Thyroid gland (tissue), 4 donors: ENCODE measurements around the gene AADACL3.

ENCODE experiments used
- POLR2A ChIP-seq, 2 donors: fragments of 450-650 bp; IDR thresholded peaks; one replicate each; pipeline ENCODE4 v1.6.1; 2017; ENCODE audit warnings: antibody characterized with exemption in 2 of 2, mild to moderate bottlenecking in 2 of 2, moderate library complexity in 1 of 2
- TF ChIP-seq, protein P1 (sequence below), 6 experiments: fragments of 200-600 bp in 3 of 6; fragments of 450-650 bp in 3 of 6; sonication (generic) in 3 of 6; IDR thresholded peaks; one replicate each; pipeline ENCODE4 v1.5.1; 2016 to 2019; ENCODE audit warnings: antibody characterized with exemption in 6 of 6, mild to moderate bottlenecking in 2 of 6, inconsistent platforms in 1 of 6, moderate library complexity in 1 of 6

DNA sequence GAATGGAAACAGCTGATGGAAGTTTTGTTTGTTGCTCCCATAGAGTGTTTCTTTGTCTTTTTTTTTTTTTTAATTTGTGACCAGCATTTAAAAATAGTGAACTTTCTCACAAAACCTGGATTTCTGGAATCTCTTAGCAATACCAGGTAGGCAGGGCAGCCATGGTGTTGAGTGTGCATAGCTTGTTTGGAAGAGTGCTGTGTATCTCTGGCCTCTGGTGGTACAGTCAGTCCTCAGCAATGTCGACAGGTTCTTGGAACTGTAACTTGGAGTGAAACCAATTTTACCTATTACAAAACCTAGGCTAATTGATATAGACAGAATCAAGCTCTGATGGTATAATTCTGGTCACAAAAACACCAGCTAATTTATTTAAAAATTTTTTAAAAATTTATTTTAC is 6.7 kb downstream of the AADACL3 start:
- TF ChIP-seq, protein P1, sequence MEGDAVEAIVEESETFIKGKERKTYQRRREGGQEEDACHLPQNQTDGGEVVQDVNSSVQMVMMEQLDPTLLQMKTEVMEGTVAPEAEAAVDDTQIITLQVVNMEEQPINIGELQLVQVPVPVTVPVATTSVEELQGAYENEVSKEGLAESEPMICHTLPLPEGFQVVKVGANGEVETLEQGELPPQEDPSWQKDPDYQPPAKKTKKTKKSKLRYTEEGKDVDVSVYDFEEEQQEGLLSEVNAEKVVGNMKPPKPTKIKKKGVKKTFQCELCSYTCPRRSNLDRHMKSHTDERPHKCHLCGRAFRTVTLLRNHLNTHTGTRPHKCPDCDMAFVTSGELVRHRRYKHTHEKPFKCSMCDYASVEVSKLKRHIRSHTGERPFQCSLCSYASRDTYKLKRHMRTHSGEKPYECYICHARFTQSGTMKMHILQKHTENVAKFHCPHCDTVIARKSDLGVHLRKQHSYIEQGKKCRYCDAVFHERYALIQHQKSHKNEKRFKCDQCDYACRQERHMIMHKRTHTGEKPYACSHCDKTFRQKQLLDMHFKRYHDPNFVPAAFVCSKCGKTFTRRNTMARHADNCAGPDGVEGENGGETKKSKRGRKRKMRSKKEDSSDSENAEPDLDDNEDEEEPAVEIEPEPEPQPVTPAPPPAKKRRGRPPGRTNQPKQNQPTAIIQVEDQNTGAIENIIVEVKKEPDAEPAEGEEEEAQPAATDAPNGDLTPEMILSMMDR (IDR thresholded peaks at IDR 0.05), result no peak
- no peak for TF ChIP-seq POLR2A (IDR thresholded peaks at IDR 0.05)
